GM21360 (cell line): ENCODE data around the gene BRD9.

Source experiments
- ATAC-seq: cut with Tn5 transposase; IDR thresholded peaks from one replicate; pipeline ENCODE4 v1.9.1; 2021; ENCODE audit warnings: mild to moderate bottlenecking, moderate library complexity; ENCODE audit not compliant: unreplicated experiment

Gene BRD9

GRCh38 chr5:819078-819477 lies 73.5 kb downstream of the BRD9 start:
- ATAC-seq: no peak

DNA sequence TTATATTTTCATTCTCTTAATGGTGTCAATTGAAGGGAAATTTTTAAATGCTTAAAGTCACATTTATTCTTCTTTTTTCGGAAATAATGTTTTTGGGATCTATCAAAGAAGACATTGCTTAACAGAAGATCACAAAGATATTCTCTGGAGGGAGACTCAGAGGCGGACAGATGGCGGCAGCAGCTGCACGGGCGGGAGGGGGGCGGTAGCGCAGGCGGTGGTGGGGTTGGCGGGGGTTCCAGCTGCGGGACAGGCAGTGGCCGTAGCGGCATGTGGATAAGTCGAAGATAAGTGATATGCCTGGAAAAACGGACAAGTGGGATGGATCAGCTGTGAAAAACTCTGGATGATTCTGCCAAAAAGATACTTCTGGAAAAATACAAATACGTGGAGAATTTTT lies 76.4 kb downstream of the BRD9 start:
- no peak for ATAC-seq

GRCh38 chr5:815449-815848 lies 77.2 kb downstream of the BRD9 start:
- no peak for ATAC-seq
